MM.1S (cell line): ENCODE measurements around the gene NUP214.
"Not testable (repeated sequence)": the region's sequence is repeated elsewhere in the genome, so short reads cannot be mapped to it uniquely, and the experiment has no call there.

Source experiments
- DNase-seq: peaks from one replicate; pipeline ENCODE4 v3.0.0-alpha.2; 2015
- H2AFZ ChIP-seq: fragments of 300-600 bp; sonication (generic); 2 replicates; pipeline ENCODE4 v1.6.0; 2016; ENCODE audit warnings: antibody characterized with exemption, low read length
- H3F3A ChIP-seq: fragments of 300-600 bp; sonication (generic); 2 replicates; pipeline ENCODE4 v1.6.1; 2016; ENCODE audit warnings: mild to moderate bottlenecking, antibody characterized with exemption, low read length, moderate library complexity, mixed read lengths; ENCODE audit not compliant: insufficient read depth
- H3K27ac ChIP-seq: fragments of 300-600 bp; sonication (generic); 2 replicates; pipeline ENCODE4 v1.5.1; 2016; ENCODE audit warnings: mild to moderate bottlenecking, low read length
- H3K27me3 ChIP-seq: fragments of 300-600 bp; sonication (generic); replicated peaks from 2 replicates; pipeline ENCODE4 v1.6.0; 2016; ENCODE audit warnings: low read length; ENCODE audit not compliant: insufficient read depth
- H3K36me3 ChIP-seq: fragments of 300-600 bp; sonication (generic); replicated peaks from 2 replicates; pipeline ENCODE4 v1.6.1; 2016; ENCODE audit warnings: mild to moderate bottlenecking, low read length, mixed read lengths; ENCODE audit not compliant: insufficient read depth
- H3K4me1 ChIP-seq: fragments of 300-600 bp; sonication (generic); 2 replicates; pipeline ENCODE4 v1.6.1; 2016; ENCODE audit warnings: low read length, mixed read lengths
- H3K4me2 ChIP-seq: fragments of 300-600 bp; sonication (generic); 2 replicates; pipeline ENCODE4 v1.6.0; 2016; ENCODE audit warnings: low read depth, low read length
- H3K4me3 ChIP-seq: fragments of 300-600 bp; sonication (generic); 2 replicates; pipeline ENCODE4 v1.5.1; 2016; ENCODE audit warnings: low read length, mixed read lengths
- H3K79me2 ChIP-seq: fragments of 300-600 bp; sonication (generic); 2 replicates; pipeline ENCODE4 v1.6.1; 2016; ENCODE audit warnings: mixed run types, low read length, mixed read lengths
- H3K9ac ChIP-seq: fragments of 300-600 bp; sonication (generic); 2 replicates; pipeline ENCODE4 v1.6.1; 2016; ENCODE audit warnings: low read length, mixed read lengths
- H3K9me2 ChIP-seq: fragments of 300-600 bp; sonication (generic); replicated peaks from 2 replicates; pipeline ENCODE4 v1.6.1; 2016; ENCODE audit warnings: mild to moderate bottlenecking, low read length, mixed read lengths; ENCODE audit not compliant: insufficient read depth
- H3K9me3 ChIP-seq: fragments of 300-600 bp; sonication (generic); replicated peaks from 2 replicates; pipeline ENCODE4 v1.6.1; 2016; ENCODE audit warnings: mild to moderate bottlenecking, low read length, mixed read lengths; ENCODE audit not compliant: insufficient read depth
- H4K20me1 ChIP-seq: fragments of 300-600 bp; sonication (generic); 2 replicates; pipeline ENCODE4 v1.6.1; 2016; ENCODE audit warnings: mild to moderate bottlenecking, low read length, moderate library complexity, mixed read lengths; ENCODE audit not compliant: insufficient read depth
- EZH2 ChIP-seq: fragments of 300-600 bp; sonication (generic); optimal IDR thresholded peaks from 2 replicates; pipeline ENCODE3; 2017; ENCODE audit warnings: low read depth, mild to moderate bottlenecking, antibody characterized with exemption, low read length, mixed read lengths
- EZH2phosphoT487 ChIP-seq: fragments of 300-600 bp; sonication (generic); IDR thresholded peaks from 2 replicates; pipeline ENCODE4 v1.6.1; 2018; ENCODE audit warnings: antibody characterized with exemption, low read length
- TF ChIP-seq, protein P1 (sequence below): fragments of 300-600 bp; sonication (generic); IDR thresholded peaks from 2 replicates; pipeline ENCODE4 v1.5.1; 2016; ENCODE audit warnings: antibody characterized with exemption, low read length, mixed read lengths

Gene NUP214

DNA sequence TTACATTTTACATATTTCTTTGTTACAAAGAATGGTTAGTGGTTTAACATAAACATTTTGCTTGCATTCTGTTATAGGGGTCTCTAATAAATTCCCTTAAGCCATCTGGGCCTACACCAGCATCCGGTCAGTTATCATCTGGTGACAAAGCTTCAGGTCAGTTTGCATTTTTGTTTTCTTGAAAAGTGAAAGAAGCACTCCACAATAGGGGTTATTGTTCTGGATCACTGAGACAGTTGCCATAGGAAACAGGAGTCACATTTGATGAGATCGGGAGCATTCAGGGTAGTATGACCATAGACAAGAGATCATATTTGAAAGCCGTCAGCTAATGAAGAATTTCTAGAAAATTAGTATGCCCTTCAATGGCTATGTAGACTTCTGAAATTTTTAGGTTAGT lies 63.6 kb downstream of the NUP214 start:
- no peaks in the 10 kb centered on the region for H3K4me1 ChIP-seq
- 0 out of 2 replicates have a peak, but pooled peaks cover 3% of the 10 kb centered on the region for H3K36me3 ChIP-seq
- no peaks in the 10 kb centered on the region for H3K9me3 ChIP-seq

DNA sequence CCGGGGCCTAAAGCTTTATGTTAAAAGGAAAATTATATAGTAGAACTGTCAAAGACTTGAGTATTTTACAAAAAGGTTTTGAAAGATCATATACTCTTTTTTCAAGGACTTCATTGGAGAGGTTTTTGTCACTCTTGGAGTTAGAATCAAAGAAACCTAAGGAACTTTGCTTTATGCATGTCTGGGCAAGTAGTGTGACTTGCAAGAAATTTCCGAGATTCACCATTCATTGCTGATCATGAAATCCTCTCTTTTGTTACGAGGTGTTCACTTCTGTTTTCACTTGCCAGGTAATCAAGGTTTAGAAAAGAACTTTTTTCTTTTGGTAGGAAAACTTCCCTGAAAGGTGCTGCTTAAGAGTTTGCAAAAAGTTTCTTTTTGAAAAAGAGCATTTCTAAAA lies 64.8 kb downstream of the NUP214 start:
- no peak overlapping the region for H3K27ac ChIP-seq
- TF ChIP-seq, protein P1, sequence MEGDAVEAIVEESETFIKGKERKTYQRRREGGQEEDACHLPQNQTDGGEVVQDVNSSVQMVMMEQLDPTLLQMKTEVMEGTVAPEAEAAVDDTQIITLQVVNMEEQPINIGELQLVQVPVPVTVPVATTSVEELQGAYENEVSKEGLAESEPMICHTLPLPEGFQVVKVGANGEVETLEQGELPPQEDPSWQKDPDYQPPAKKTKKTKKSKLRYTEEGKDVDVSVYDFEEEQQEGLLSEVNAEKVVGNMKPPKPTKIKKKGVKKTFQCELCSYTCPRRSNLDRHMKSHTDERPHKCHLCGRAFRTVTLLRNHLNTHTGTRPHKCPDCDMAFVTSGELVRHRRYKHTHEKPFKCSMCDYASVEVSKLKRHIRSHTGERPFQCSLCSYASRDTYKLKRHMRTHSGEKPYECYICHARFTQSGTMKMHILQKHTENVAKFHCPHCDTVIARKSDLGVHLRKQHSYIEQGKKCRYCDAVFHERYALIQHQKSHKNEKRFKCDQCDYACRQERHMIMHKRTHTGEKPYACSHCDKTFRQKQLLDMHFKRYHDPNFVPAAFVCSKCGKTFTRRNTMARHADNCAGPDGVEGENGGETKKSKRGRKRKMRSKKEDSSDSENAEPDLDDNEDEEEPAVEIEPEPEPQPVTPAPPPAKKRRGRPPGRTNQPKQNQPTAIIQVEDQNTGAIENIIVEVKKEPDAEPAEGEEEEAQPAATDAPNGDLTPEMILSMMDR: no peak
- TF ChIP-seq EZH2phosphoT487 (no peak), EZH2 (no peak)
- H3F3A ChIP-seq: no peaks in the 10 kb centered on the region
- no peak for DNase-seq
- no peaks in the 10 kb centered on the region for H3K9me2 ChIP-seq
- 0 out of 2 replicates have a peak, but pooled peaks cover 3% of the 10 kb centered on the region for H3K36me3 ChIP-seq
- no peak overlapping the region for H3K4me2 ChIP-seq
- no peak overlapping the region for H3K9ac ChIP-seq
- H3K4me1 ChIP-seq: no peaks in the 10 kb centered on the region
- no peaks in the 10 kb centered on the region for H3K9me3 ChIP-seq
- H4K20me1 ChIP-seq: no peaks in the 10 kb centered on the region
- no peak overlapping the region for H2AFZ ChIP-seq
- no peaks in the 10 kb centered on the region for H3K79me2 ChIP-seq
- H3K4me3 ChIP-seq: no peak overlapping the region
- no peaks in the 10 kb centered on the region for H3K27me3 ChIP-seq

More for the DNA sequence above, 63.6 kb downstream of the NUP214 start:
- no peak overlapping the region for H3K9ac ChIP-seq
- TF ChIP-seq EZH2 (no peak), EZH2phosphoT487 (no peak)
- TF ChIP-seq, protein P1: no peak
- H3K27ac ChIP-seq: no peak overlapping the region
- H3K4me2 ChIP-seq: no peak overlapping the region
- no peak for DNase-seq
- no peak overlapping the region for H2AFZ ChIP-seq
- H3K27me3 ChIP-seq: no peaks in the 10 kb centered on the region
- no peaks in the 10 kb centered on the region for H3F3A ChIP-seq
- no peaks in the 10 kb centered on the region for H3K9me2 ChIP-seq
- no peaks in the 10 kb centered on the region for H3K79me2 ChIP-seq
- no peaks in the 10 kb centered on the region for H4K20me1 ChIP-seq
- H3K4me3 ChIP-seq: no peak overlapping the region

DNA sequence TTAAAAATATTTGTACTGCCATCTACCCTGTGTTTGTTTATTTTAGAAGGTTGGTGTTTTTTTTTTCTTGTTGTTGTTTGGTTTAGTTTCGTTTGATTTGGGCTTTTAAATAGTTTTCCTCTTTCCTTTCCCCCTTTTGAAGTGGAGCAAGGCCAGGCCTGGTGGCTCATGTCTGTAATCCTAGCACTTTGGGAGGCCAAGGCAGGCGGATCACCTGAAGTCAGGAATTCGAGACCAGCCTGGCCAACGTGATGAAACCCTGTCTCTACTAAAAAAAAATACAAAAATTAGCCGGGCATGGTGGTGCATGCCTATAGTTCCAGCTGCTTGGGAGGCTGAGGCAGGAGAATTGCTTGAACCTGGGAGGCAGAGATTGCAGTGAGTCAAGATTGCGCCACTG lies 65.6 kb downstream of the NUP214 start:
- not testable (repeated sequence) for H2AFZ ChIP-seq, H4K20me1 ChIP-seq, H3K79me2 ChIP-seq, H3K27ac ChIP-seq, H3K27me3 ChIP-seq, H3K4me2 ChIP-seq, H3K9ac ChIP-seq, H3K4me1 ChIP-seq, H3K4me3 ChIP-seq, DNase-seq, H3F3A ChIP-seq, H3K9me2 ChIP-seq, H3K9me3 ChIP-seq, H3K36me3 ChIP-seq

DNA sequence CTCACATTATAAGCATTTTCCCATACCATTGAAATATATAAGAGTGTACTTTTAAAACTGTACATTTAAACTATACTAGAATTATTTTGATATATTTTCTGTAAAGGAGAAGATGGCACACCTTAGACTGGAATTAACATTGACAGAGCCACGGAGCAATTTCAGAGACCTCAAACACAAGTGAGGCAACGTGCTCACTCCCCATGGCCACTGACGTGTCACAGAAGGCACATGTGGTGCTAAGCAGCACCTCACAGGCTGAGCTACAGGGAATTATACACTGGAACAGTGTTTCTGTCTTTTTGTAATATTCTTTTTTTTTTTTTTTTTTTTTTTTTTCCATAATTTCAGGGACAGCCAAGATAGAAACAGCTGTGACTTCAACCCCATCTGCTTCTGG lies 66.5 kb downstream of the NUP214 start:
- no peaks in the 10 kb centered on the region for H4K20me1 ChIP-seq
- no peaks in the 10 kb centered on the region for H3K79me2 ChIP-seq
- no peaks in the 10 kb centered on the region for H3K27me3 ChIP-seq
- no peak overlapping the region for H3K4me2 ChIP-seq
- H3K36me3 ChIP-seq: no peaks in the 10 kb centered on the region
- H3K9me2 ChIP-seq: no peaks in the 10 kb centered on the region
- H3K9ac ChIP-seq: no peak overlapping the region
- TF ChIP-seq EZH2phosphoT487 (no peak), EZH2 (no peak)
- TF ChIP-seq, protein P1: no peak
- no peak overlapping the region for H2AFZ ChIP-seq
- H3K9me3 ChIP-seq: no peaks in the 10 kb centered on the region
- H3K4me1 ChIP-seq: no peaks in the 10 kb centered on the region
- no peak overlapping the region for H3K4me3 ChIP-seq
- no peak overlapping the region for H3K27ac ChIP-seq
- no peak for DNase-seq
- no peaks in the 10 kb centered on the region for H3F3A ChIP-seq
